ENCODE measurements around the gene PPP6R3.

The PPP6R3 gene

GRCh38 chr11:68495220-68495729, 34.7 kb downstream of the PPP6R3 start:
- DNase-seq (ENCODE audit: low read depth), result no peak

- DNase-seq (ENCODE audit: low read depth), result no peak
Observed at GRCh38 chr11:68495872-68496271, 35.3 kb downstream of the PPP6R3 start.

DNA sequence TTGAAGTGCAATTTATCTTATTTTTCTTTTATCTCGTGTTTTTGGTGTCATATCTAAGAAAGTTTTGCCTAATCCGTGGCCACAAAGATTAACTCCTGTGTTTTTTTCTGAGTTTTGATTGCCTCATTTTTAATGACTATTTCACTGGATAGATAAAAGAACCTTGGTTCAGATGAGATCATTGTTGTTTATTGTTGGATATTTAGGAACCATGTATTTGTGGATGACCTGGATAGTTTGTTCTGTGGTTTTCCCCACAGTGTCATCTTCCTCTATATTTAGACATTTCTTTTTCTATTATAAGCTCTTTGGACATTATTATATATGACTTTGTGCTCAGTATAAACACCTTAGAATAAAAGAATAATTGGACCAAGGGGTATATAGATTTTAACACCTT, 37.2 kb downstream of the PPP6R3 start:
- DNase-seq (ENCODE audit: low read depth), result no peak

GRCh38 chr11:68498321-68498720, 37.8 kb downstream of the PPP6R3 start:
- DNase-seq (ENCODE audit: low read depth), result no peak

DNA sequence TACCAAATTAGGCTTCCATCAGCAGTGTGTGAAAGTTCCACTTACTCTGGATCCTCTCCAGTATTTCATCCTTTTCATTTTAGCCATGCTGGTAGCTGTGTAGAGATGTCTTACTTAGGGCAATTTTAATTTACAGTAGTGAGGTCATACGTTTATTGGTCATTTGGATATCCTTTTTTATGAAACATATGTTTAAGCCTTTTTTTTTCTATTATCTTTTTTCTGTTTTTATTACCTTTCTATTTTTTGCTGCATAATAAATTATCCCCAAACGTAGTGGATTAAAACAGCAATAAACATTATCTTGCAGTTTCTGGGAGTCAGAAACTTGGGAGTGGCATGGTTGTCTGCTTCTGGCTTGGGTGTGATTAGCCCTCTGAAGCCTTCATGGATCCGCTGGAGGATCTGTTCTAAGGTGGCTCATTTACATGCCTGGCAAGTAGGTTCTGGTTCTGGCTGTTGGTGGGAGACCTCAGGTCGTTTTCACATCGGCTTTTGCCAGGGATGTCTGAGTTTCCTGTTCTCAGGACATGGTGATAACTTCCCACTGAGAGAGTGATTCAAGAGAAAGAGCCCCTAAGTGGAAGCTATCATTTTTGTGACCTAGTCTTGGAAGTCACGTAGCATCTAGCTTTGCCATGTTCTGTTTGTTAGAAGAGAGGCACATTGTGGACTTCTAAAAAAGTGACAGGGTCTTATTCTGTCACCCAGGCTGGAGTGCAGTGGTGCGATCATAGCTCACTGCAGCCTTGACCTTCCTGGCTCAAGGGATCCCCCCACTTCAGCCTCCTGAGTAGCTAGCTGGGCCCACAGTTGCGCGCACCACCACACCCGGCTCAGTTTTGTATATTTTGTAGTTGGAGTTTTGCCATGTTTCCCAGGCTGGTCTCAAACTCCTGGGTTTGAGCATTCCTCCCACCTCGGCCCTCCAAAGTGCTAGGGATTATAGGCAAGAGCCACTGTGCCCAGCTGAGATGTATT, 38.6 kb downstream of the PPP6R3 start:
- no peak for DNase-seq (ENCODE audit: low read depth)

- no peak for DNase-seq (ENCODE audit: low read depth)
Observed at GRCh38 chr11:68500206-68500605, 39.7 kb downstream of the PPP6R3 start.

DNA sequence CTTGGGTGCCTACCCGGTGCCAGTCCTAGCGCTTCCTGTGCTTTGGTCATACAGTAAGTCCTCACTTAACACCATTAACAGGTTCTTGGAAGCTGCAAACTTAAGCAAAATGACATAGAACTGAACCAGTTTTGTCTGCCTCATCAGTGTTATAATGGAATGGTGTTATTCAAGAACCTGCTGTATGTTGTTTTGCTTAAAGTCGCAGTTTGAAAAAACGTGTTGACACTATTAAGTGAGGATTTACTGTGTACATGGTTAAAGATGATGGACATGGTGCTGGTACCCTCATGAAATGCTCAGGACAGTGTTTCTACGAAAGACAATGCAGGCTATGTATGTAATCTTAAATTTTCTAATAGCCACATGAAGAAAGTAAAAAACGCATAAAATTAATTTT, 41.3 kb downstream of the PPP6R3 start:
- no peak for DNase-seq (ENCODE audit: low read depth)

DNA sequence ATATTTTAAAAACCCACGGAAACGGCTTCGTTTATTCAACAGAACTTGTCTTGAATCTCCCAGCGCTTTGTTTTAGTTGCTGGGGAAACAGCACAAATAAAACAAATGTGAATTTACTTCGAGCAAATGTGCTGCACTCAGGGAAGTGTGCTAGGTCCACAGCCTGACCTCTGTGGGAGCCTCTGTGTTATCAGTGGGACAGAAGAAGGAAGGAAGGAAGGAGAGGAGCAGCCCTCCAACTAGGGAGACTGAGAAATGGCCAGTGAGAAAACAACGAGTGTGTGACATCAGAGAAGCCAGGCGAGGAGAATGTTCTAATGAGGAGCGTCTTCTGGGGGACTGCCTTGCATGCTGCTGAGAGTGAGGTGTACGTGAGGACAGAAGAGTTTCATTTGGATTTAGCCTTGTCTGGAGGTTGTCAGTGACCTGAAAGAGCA, 42.7 kb downstream of the PPP6R3 start:
- DNase-seq (ENCODE audit: low read depth), result no peak

DNA sequence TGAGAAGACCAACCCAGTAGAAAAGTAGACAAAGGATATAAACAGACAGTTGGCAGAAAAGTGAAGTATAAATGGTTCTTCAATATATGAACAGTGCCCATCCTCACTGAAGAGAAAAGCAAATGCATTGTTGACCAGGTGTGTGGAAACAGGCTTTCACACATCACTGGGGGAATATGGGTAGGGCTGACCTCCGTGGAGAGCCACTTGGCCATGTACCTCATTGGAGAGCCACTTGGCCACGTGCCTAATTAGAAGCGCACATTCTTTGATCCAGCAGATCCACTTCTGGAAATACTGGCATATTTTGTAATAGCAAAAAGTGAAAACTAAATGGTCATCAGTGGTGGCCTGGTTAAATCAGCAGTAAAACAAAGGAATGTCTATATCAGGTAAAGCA, 43.2 kb downstream of the PPP6R3 start:
- no peak for DNase-seq (ENCODE audit: low read depth)

DNA sequence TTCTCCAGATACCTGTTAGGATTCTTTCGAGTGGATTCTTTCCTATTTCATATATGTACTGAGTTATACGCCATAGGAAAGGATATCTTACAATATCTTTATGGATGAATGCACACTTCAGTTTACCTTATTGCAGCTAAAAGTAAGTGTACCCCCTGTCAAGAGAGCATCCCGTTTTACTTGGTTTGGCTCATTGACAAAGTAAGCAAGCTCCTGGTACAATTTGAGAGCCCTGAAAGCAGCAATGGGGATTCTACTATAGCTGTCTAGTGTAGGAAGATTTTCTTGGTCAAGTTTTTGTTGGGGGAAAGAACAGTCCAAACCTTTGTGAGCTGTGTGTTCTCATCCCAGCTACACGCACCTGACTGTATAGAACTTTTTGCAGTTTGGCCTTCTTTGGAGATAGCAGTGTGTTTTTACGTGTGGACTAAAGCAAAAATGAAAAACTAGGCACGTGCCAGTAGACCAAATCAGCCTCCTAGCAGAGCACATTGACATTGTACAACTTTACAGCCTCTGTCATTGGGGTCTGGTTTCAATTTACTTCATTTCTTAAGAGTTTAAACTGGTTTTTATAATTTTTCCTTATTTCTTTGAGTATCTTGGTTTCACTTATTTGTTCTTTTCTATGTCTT, 44.0 kb downstream of the PPP6R3 start:
- no peak for DNase-seq (ENCODE audit: low read depth)

GRCh38 chr11:68505596-68505995, 45.0 kb downstream of the PPP6R3 start:
- DNase-seq (ENCODE audit: low read depth), result no peak

DNA sequence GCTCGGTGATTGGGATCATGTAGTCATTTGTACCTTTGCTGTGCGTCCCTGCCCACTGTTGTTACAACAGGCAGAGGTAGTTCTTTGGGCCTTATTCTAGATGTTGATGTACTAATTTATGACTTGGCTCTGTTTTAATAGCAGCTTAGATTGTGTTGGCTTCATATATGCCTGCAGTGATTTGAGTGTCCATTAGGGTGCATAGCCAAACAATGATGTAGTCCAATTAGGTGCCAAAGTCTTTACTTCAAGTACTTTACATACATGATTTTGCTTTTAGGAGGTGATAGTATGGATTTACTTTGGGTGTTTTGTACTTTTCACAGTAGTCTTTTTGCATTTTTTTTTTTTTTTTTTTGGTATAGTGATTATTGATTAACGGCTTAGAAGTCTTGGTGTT, 46.4 kb downstream of the PPP6R3 start:
- no peak for DNase-seq (ENCODE audit: low read depth)

GRCh38 chr11:68508425-68508824, 47.9 kb downstream of the PPP6R3 start:
- DNase-seq (ENCODE audit: low read depth), result no peak

- DNase-seq (ENCODE audit: low read depth), result no peak
Observed at GRCh38 chr11:68509066-68509465, 48.5 kb downstream of the PPP6R3 start.

- DNase-seq (ENCODE audit: low read depth), result no peak
Observed at GRCh38 chr11:68513930-68514487, 53.5 kb downstream of the PPP6R3 start.

DNA sequence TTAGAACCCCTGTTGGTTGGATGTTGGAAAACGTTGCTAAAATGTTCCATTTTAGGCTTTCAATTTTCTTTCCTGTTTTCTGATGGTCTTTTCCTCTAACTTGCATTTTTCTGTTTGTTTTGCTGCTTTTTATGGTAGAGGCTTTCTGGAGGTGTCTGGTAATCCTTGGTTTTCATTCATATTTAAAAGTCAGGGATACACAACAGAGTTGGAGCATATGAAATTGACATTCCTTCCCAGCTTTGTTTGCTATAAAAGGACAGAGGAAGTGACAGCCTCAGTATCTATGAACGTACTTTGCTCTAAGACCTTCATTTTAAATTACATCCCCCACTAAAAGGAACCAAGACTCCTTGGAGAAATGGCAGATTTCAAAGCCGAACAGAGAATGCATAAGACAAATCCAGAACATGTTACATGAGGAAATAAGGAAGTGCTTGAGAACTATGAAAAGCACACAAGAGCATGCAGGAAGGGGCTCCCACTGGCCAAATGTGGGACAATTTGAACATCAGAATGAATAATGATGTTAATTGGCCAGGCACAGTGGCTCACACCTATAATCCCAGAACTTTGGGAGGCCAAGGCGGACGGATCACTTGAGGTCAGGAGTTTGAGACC, 56.7 kb downstream of the PPP6R3 start:
- DNase-seq (ENCODE audit: low read depth), result no peak

- no peak for DNase-seq (ENCODE audit: low read depth)
Observed at GRCh38 chr11:68518191-68518590, 57.6 kb downstream of the PPP6R3 start.

GRCh38 chr11:68521969-68522652, 61.6 kb downstream of the PPP6R3 start:
- DNase-seq (ENCODE audit: low read depth), result no peak

- DNase-seq (ENCODE audit: low read depth), result no peak
Observed at GRCh38 chr11:68523033-68523432, 62.5 kb downstream of the PPP6R3 start.

DNA sequence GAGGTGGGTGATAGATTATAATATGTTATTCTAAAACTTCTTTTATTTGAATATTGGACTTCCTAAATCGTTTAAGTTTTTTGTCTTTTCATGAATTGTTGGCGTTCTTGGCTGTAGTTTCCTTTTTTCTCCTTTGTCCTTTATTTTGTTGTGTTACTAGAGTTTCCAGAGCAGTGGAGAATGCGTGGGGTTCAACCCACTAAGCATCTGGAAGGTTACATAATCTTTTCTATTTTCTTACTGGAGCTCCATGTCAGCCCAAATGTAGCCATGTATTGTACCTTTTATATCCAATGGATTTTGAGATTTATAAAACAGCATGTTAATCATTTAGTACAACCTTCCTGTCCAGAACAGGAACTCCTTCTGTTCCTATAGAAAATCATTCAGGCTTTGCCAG, 63.2 kb downstream of the PPP6R3 start:
- DNase-seq (ENCODE audit: low read depth), result no peak

DNA sequence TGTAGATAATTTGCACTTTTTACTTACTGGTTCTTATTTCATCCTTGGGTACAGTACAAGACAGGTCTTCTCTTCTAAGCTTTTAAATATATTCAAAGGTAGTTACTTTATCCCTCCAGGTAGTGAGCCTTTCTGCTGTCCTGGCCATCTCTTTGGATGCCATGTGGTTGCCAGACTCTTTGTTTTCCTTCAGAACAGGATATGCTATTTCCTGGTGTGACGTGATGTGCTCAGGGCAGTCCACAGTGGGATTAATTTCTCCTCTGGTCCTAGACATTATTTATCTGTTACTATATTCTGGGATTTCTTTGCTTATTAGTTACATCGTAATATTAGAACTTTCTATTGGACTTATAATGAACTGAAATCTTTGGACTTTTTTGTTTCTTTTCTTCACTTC, 63.7 kb downstream of the PPP6R3 start:
- no peak for DNase-seq (ENCODE audit: low read depth)

- no peak for DNase-seq (ENCODE audit: low read depth)
Observed at GRCh38 chr11:68524681-68525080, 64.1 kb downstream of the PPP6R3 start.
